Breast epithelium (tissue), 4 donors: Measurements from ENCODE around the gene KCNN3. TPM values are rescaled to one million over a fixed set of nuclear protein-coding genes. Genes with fewer than 3 reads are reported as not detected.

Experiments used
- DNase-seq, 2 donors: peaks; one replicate each; pipeline ENCODE4 v3.0.0-alpha.2; 2019; ENCODE audit warnings: low spot score in 2 of 2
- H3K27ac ChIP-seq, 2 donors: fragments of 200-600 bp; sonication (generic) in 1 of 2; one replicate each; pipeline ENCODE4 v1.5.1; 2016 to 2019; ENCODE audit warnings: mild to moderate bottlenecking in 1 of 2
- H3K27me3 ChIP-seq, 2 donors: fragments of 200-600 bp; sonication (generic) in 1 of 2; one replicate each; pipeline versions ENCODE4 v1.5.1 to v1.6.0; 2017 to 2019; ENCODE audit warnings: control low read depth in 1 of 2, mild to moderate bottlenecking in 1 of 2
- H3K36me3 ChIP-seq: fragments of 200-600 bp; one replicate; pipeline ENCODE4 v1.5.1; 2019
- H3K4me1 ChIP-seq, 2 donors: fragments of 200-600 bp; sonication (generic); one replicate each; pipeline ENCODE4 v1.5.1; 2016 to 2019; ENCODE audit warnings: control low read depth in 1 of 2
- H3K4me3 ChIP-seq, 3 donors: fragments of 200-600 bp; sonication (generic); 1 replicate in 2 of 3; 2 replicates in 1 of 3; pipeline ENCODE4 v1.5.1; 2016 to 2019; ENCODE audit warnings: mild to moderate bottlenecking in 3 of 3, moderate library complexity in 2 of 3
- H3K9me3 ChIP-seq, 2 donors: fragments of 200-600 bp; sonication (generic) in 1 of 2; one replicate each; pipeline ENCODE4 v1.5.1; 2016 to 2019; ENCODE audit warnings: control low read depth in 1 of 2
- CTCF ChIP-seq, 3 donors: fragments of 450-650 bp; IDR thresholded peaks; one replicate each; pipeline ENCODE4 v1.5.1; 2016 to 2017; ENCODE audit warnings: antibody characterized with exemption in 3 of 3, mild to moderate bottlenecking in 3 of 3, moderate library complexity in 3 of 3
- POLR2A ChIP-seq: fragments of 450-650 bp; IDR thresholded peaks from one replicate; pipeline ENCODE4 v1.6.1; 2016; ENCODE audit warnings: antibody characterized with exemption, mild to moderate bottlenecking, moderate library complexity
- POLR2AphosphoS5 ChIP-seq, 3 donors: sonication (generic); formaldehyde crosslinking; IDR thresholded peaks; one replicate each; pipeline ENCODE4 v1.6.1; 2017; ENCODE audit warnings: antibody characterized with exemption in 3 of 3
- intact Hi-C: fragments of 100-400 bp; cut with DNase I; formaldehyde crosslinking; loops from one replicate; pipeline ENCODE4 v1.15.1; 2023; ENCODE audit warnings: low total_unique reads
- total RNA-seq, 3 donors: library from RNA; depleted of rRNA; stranded (reverse); fragments of >200 nt; gene quantifications; one replicate each; pipeline ENCODE4 v1.1.0, GENCODE V29; 2016

The KCNN3 gene
- total RNA-seq, 3 donors from 2014 or later: 0.96 to 1.6 (median 1.0) TPM

- no peaks in the 10 kb centered on the region for H3K4me1 ChIP-seq
- intact Hi-C loops: no loop called here
- TF ChIP-seq CTCF (IDR thresholded peaks at IDR 0.05) (no peak), POLR2A (no peak), POLR2AphosphoS5 (IDR thresholded peaks at IDR 0.05) (no peak)
- no peak overlapping the region for H3K4me3 ChIP-seq
- DNase-seq: no peak
- peak overlapping the region in 1 of 2 donors; percentile 54 for H3K27ac ChIP-seq
- no peaks in the 10 kb centered on the region for H3K36me3 ChIP-seq
- no peaks in the 10 kb centered on the region for H3K9me3 ChIP-seq
- no peaks in the 10 kb centered on the region for H3K27me3 ChIP-seq
These were observed 101.5 kb downstream of the KCNN3 start for GRCh38 chr1:154768456-154769125.

- intact Hi-C loops: no loop called here
- Histone ChIP-seq H3K36me3 (no peaks in the 10 kb centered on the region), H3K27ac (peak overlapping the region in 1 of 2 donors; percentile 54), H3K4me1 (no peaks in the 10 kb centered on the region), H3K9me3 (no peaks in the 10 kb centered on the region), H3K27me3 (no peaks in the 10 kb centered on the region), H3K4me3 (no peak overlapping the region)
- DNase-seq: peak; percentile 24 to 49
- TF ChIP-seq POLR2A (no peak), POLR2AphosphoS5 (IDR thresholded peaks at IDR 0.05) (no peak), CTCF (IDR thresholded peaks at IDR 0.05) (no peak)
These were observed 102.5 kb downstream of the KCNN3 start for GRCh38 chr1:154767315-154768240.

- no peak overlapping the region for H3K27ac ChIP-seq
- intact Hi-C loops: no loop called here
- TF ChIP-seq POLR2A (no peak), CTCF (IDR thresholded peaks at IDR 0.05) (no peak), POLR2AphosphoS5 (IDR thresholded peaks at IDR 0.05) (no peak)
- H3K9me3 ChIP-seq: no peaks in the 10 kb centered on the region
- no peaks in the 10 kb centered on the region for H3K27me3 ChIP-seq
- no peaks in the 10 kb centered on the region for H3K4me1 ChIP-seq
- H3K36me3 ChIP-seq: no peaks in the 10 kb centered on the region
- H3K4me3 ChIP-seq: no peak overlapping the region
- DNase-seq: peak in 1 of 2 donors; percentile 0
These were observed 104.1 kb downstream of the KCNN3 start for GRCh38 chr1:154765970-154766369.

- DNase-seq: no peak
- TF ChIP-seq POLR2AphosphoS5 (IDR thresholded peaks at IDR 0.05): no peak
- no peak for TF ChIP-seq POLR2A
- Histone ChIP-seq H3K9me3 (no peaks in the 10 kb centered on the region), H3K27me3 (no peaks in the 10 kb centered on the region), H3K4me1 (no peaks in the 10 kb centered on the region), H3K4me3 (no peak overlapping the region), H3K27ac (no peak overlapping the region), H3K36me3 (no peaks in the 10 kb centered on the region)
- intact Hi-C loops: no loop called here
These were observed 105.3 kb downstream of the KCNN3 start for GRCh38 chr1:154764773-154765172.

- Histone ChIP-seq H3K27me3 (no peaks in the 10 kb centered on the region), H3K27ac (no peak overlapping the region), H3K9me3 (no peaks in the 10 kb centered on the region), H3K36me3 (no peaks in the 10 kb centered on the region), H3K4me1 (no peaks in the 10 kb centered on the region), H3K4me3 (no peak overlapping the region)
- TF ChIP-seq POLR2AphosphoS5 (IDR thresholded peaks at IDR 0.05) (no peak), CTCF (IDR thresholded peaks at IDR 0.05) (no peak), POLR2A (no peak)
- intact Hi-C loops: no loop called here
- no peak for DNase-seq
These were observed 105.9 kb downstream of the KCNN3 start for GRCh38 chr1:154764181-154764580.
